C4-2B (cell line): ENCODE data around the gene SLC38A1.
"Not testable (repeated sequence)": the region's sequence is repeated elsewhere in the genome, so short reads cannot be mapped to it uniquely, and the experiment has no call there.

Experiments used
- H3K27ac ChIP-seq: fragments of 450-650 bp; 2 replicates; pipeline ENCODE4 v1.5.1; 2017
- ZFX ChIP-seq: fragments of 450-650 bp; IDR thresholded peaks from 2 replicates; pipeline ENCODE4 v1.6.1; 2017
- TF ChIP-seq, protein P1 (sequence below): fragments of 450-650 bp; conservative IDR thresholded peaks from 2 replicates; pipeline ENCODE4 v1.5.1; 2017; ENCODE audit warnings: mild to moderate bottlenecking

Gene SLC38A1

GRCh38 chr12:46174061-46174662 is 94.7 kb downstream of the SLC38A1 start:
- H3K27ac ChIP-seq, result no peak overlapping the region
- TF ChIP-seq, protein P1, sequence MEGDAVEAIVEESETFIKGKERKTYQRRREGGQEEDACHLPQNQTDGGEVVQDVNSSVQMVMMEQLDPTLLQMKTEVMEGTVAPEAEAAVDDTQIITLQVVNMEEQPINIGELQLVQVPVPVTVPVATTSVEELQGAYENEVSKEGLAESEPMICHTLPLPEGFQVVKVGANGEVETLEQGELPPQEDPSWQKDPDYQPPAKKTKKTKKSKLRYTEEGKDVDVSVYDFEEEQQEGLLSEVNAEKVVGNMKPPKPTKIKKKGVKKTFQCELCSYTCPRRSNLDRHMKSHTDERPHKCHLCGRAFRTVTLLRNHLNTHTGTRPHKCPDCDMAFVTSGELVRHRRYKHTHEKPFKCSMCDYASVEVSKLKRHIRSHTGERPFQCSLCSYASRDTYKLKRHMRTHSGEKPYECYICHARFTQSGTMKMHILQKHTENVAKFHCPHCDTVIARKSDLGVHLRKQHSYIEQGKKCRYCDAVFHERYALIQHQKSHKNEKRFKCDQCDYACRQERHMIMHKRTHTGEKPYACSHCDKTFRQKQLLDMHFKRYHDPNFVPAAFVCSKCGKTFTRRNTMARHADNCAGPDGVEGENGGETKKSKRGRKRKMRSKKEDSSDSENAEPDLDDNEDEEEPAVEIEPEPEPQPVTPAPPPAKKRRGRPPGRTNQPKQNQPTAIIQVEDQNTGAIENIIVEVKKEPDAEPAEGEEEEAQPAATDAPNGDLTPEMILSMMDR, result no peak

- H3K27ac ChIP-seq, result no peak overlapping the region
- TF ChIP-seq ZFX, result no peak
- TF ChIP-seq, protein P1, result no peak
Measured at GRCh38 chr12:46168426-46168825, 100.4 kb downstream of the SLC38A1 start.

GRCh38 chr12:46167412-46167811 is 101.4 kb downstream of the SLC38A1 start:
- TF ChIP-seq ZFX, result no peak

DNA sequence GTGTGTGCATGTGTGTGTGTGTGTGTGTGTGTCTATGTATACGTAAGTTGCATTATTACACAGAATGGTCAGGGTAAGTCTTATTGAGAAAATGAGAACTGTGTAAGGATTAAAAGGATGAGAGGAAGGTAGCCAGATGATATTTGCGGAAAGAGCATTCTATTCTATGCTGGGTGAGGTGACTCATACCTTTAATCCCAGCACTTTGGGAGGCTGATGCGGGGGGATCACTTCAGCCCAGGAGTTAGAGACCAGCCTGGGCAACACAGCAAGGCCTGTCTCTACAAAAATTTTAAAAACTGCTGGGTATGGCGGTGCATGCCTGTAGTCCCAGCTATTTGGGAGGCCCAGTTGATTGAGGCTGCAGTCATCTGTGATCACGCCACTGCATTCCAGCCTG is 103.7 kb downstream of the SLC38A1 start:
- TF ChIP-seq ZFX, result no peak
- TF ChIP-seq, protein P1, result no peak
- no peak overlapping the region for H3K27ac ChIP-seq

More at GRCh38 chr12:46167412-46167811, 101.4 kb downstream of the SLC38A1 start:
- no peak overlapping the region for H3K27ac ChIP-seq

DNA sequence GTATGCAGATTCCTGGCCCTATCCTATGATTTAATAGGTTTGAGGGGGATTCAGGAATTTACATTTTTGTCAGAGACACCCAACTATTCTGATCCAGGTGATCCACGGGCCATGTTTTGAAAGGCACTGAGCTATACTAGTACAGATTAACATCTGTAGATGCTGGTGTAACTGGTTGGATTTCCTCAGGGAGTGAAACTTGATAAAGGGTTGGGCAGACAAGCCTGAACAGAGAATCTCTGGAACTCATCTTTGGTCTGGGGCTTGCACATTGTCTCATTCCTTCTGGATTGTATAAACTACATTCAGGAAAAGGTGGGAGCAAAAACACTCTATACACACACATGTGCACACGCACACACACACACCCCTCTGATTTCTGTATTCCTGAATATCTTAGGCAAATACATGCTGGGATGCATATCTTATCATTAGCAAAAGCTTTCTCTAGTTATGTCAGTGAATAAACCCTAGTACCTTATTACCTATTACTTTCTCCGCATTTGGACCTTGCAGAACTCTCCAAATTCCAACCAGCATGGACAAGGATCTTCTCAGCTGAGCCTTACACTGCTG is 104.6 kb downstream of the SLC38A1 start:
- no peak overlapping the region for H3K27ac ChIP-seq
- TF ChIP-seq, protein P1, result no peak
- TF ChIP-seq ZFX, result no peak

- not testable (repeated sequence) for H3K27ac ChIP-seq
Measured at GRCh38 chr12:46162549-46163076, 106.2 kb downstream of the SLC38A1 start.

DNA sequence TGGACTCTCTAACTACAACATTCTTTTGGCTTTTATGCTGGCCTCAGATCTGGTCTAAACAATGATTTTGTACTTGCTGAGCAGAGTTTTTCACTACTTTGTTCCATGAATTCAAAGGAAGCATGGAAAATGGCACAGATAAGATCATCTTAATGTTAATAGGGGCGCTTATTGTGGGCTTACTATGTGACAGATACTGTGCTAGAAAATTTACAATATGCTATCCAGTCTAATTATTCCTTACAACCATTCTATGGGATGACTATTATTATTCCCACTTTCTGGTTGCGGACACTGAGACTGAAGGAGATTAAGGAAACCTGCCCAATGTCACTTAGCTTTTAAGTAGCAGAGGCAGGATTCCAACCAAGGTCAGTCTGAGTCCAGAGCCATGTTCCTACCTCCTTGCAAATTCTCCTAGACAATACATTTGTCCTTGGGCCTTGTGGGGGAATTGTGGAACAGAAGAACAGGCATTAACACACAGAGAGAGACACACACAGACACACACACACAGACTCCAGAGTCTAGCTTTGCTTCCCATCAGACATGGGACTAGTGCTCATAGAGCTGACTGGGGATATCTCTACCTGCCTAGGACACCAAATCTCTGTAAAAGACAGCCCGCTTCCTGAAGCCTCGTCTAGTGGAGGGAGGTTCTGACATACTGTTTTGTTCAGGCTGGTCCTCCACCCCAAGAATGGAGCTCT is 107.7 kb downstream of the SLC38A1 start:
- H3K27ac ChIP-seq, result no peak overlapping the region
- no peak for TF ChIP-seq ZFX
- TF ChIP-seq, protein P1, result no peak

GRCh38 chr12:46160101-46160980 is 108.5 kb downstream of the SLC38A1 start:
- H3K27ac ChIP-seq, result no peak overlapping the region

More at GRCh38 chr12:46160101-46160980, 108.5 kb downstream of the SLC38A1 start:
- TF ChIP-seq, protein P1, result no peak
- no peak for TF ChIP-seq ZFX
